CD14-positive monocyte (primary cell): ENCODE data around the gene GSTK1. TPM values are rescaled to one million over a fixed set of nuclear protein-coding genes. Genes with fewer than 3 reads are reported as not detected.

Experiments
- DNase-seq, 3 donors: peaks; one replicate each; pipeline ENCODE4 v3.0.0-alpha.2; 2011 to 2022
- H2AFZ ChIP-seq: 2 replicates; pipeline ENCODE4 v1.6.0; 2012; ENCODE audit warnings: mild to moderate bottlenecking, low read depth, low read length, inconsistent platforms; ENCODE audit not compliant: insufficient read depth, poor library complexity, severe bottlenecking
- H3K27ac ChIP-seq, 2 donors: 1 replicate in 1 of 2; 2 replicates in 1 of 2; pipeline ENCODE4 v1.5.1; 2012 to 2013; ENCODE audit warnings: low read length in 2 of 2, control low read depth in 1 of 2, inconsistent platforms in 1 of 2, low read depth in 1 of 2, mild to moderate bottlenecking in 1 of 2
- H3K27me3 ChIP-seq, 2 donors: one replicate each; pipeline versions ENCODE4 v1.6.0 to v1.6.1; 2011 to 2013; ENCODE audit warnings: low read length in 2 of 2; ENCODE audit not compliant: control insufficient read depth in 2 of 2, insufficient read depth in 2 of 2
- H3K36me3 ChIP-seq, 2 donors: replicated peaks in 1 of 2; 1 replicate in 1 of 2; 2 replicates in 1 of 2; pipeline versions ENCODE4 v1.5.1 to v1.6.1; 2012 to 2013; ENCODE audit warnings: low read length in 2 of 2, control low read depth in 1 of 2, inconsistent platforms in 1 of 2, mild to moderate bottlenecking in 1 of 2; ENCODE audit not compliant: insufficient read depth in 2 of 2, control insufficient read depth in 1 of 2
- H3K4me1 ChIP-seq, 2 donors: 1 replicate in 1 of 2; 2 replicates in 1 of 2; pipeline versions ENCODE4 v1.5.1 to v1.6.1; 2012 to 2013; ENCODE audit warnings: low read length in 2 of 2, control low read depth in 1 of 2, inconsistent platforms in 1 of 2, mild to moderate bottlenecking in 1 of 2, moderate library complexity in 1 of 2; ENCODE audit not compliant: insufficient read depth in 2 of 2, control insufficient read depth in 1 of 2
- H3K4me2 ChIP-seq: replicated peaks from 2 replicates; pipeline ENCODE3; 2012; ENCODE audit warnings: low read length, moderate library complexity, mild to moderate bottlenecking; ENCODE audit not compliant: poor library complexity, severe bottlenecking; ENCODE audit errors: extremely low read depth
- H3K4me3 ChIP-seq, 3 experiments: fragments of 200-600 bp in 1 of 3; sonication (generic) in 1 of 3; replicated peaks in 1 of 3; 1 replicate in 2 of 3; 2 replicates in 1 of 3; pipeline ENCODE4 v1.5.1; 2011 to 2013; ENCODE audit warnings: low read length in 3 of 3, mild to moderate bottlenecking in 3 of 3, control low read depth in 2 of 3, low read depth in 2 of 3, inconsistent platforms in 1 of 3, moderate library complexity in 1 of 3
- H3K79me2 ChIP-seq: 2 replicates; pipeline ENCODE4 v1.6.0; 2012; ENCODE audit warnings: mild to moderate bottlenecking, control low read depth, inconsistent platforms, low read length, moderate library complexity; ENCODE audit not compliant: insufficient read depth
- H3K9ac ChIP-seq: 2 replicates; pipeline ENCODE4 v1.6.0; 2017; ENCODE audit warnings: low read length, mild to moderate bottlenecking; ENCODE audit not compliant: insufficient read depth, poor library complexity, severe bottlenecking
- H3K9me3 ChIP-seq, 2 donors: replicated peaks in 1 of 2; 1 replicate in 1 of 2; 2 replicates in 1 of 2; pipeline versions ENCODE4 v1.5.1 to v1.6.1; 2012 to 2013; ENCODE audit warnings: low read length in 2 of 2, control low read depth in 1 of 2; ENCODE audit not compliant: control insufficient read depth in 1 of 2, insufficient read depth in 1 of 2
- H4K20me1 ChIP-seq: 2 replicates; pipeline ENCODE4 v1.6.0; 2012; ENCODE audit warnings: mild to moderate bottlenecking, low read length, control low read depth, moderate library complexity; ENCODE audit not compliant: insufficient read depth
- H3K27ac Mint-ChIP-seq, 7 donors: one replicate each; pipeline ENCODE4 v1.8.0; 2020; ENCODE audit warnings: mild to moderate bottlenecking in 7 of 7, mixed read lengths in 7 of 7, moderate library complexity in 6 of 7, inconsistent platforms in 2 of 7
- H3K27me3 Mint-ChIP-seq, 3 donors: one replicate each; pipeline ENCODE4 v1.8.0; 2021 to 2022; ENCODE audit warnings: low read depth in 3 of 3, mild to moderate bottlenecking in 3 of 3, mixed read lengths in 3 of 3, moderate library complexity in 3 of 3, inconsistent platforms in 1 of 3
- H3K36me3 Mint-ChIP-seq, 2 donors: one replicate each; pipeline ENCODE4 v1.8.0; 2020; ENCODE audit warnings: mixed read lengths in 2 of 2, inconsistent platforms in 1 of 2, mild to moderate bottlenecking in 1 of 2
- H3K4me1 Mint-ChIP-seq: one replicate; pipeline ENCODE4 v1.8.0; 2020; ENCODE audit warnings: mild to moderate bottlenecking, mixed read lengths
- H3K4me3 Mint-ChIP-seq, 2 donors: one replicate each; pipeline ENCODE4 v1.8.0; 2020; ENCODE audit warnings: mild to moderate bottlenecking in 2 of 2, mixed read lengths in 2 of 2, moderate library complexity in 1 of 2
- H3K9me3 Mint-ChIP-seq, 7 donors: one replicate each; pipeline ENCODE4 v1.8.0; 2020 to 2022; ENCODE audit warnings: mixed read lengths in 7 of 7, mild to moderate bottlenecking in 6 of 7, moderate library complexity in 6 of 7, inconsistent platforms in 2 of 7
- WGBS: methylation state at CpG from one replicate; pipeline ENCODE4 v1.1.5; 2013; ENCODE audit warnings: missing lambda C conversion rate; ENCODE audit not compliant: insufficient coverage; 5-methylcytosine and 5-hydroxymethylcytosine counted together
- intact Hi-C, 2 donors: fragments of 100-400 bp; cut with micrococcal nuclease; formaldehyde crosslinking; loops; one replicate each; pipeline versions ENCODE4 v1.15.0 to v1.15.1; 2023
- polyA plus RNA-seq, 3 donors: library from polyadenylated mRNA; depleted of rRNA in 1 of 3; unstranded in 2 of 3; stranded (reverse) in 1 of 3; fragments of 300-500 nt in 2 of 3; fragments of >200 nt in 1 of 3; fragmentation: Illumina TruSeq in 2 of 3; gene quantifications; 1 replicate in 2 of 3; 2 replicates in 1 of 3; pipeline ENCODE4 v1.2.3, GENCODE V29; 2012 to 2021
- TF ChIP-seq, protein P1 (sequence below): fragments of 200-600 bp; IDR thresholded peaks from one replicate; pipeline ENCODE4 v1.8.0; 2022; ENCODE audit warnings: antibody characterized with exemption, mild to moderate bottlenecking

Gene GSTK1
- polyA plus RNA-seq, 3 donors = 413 to 547 (median 427) TPM

DNA sequence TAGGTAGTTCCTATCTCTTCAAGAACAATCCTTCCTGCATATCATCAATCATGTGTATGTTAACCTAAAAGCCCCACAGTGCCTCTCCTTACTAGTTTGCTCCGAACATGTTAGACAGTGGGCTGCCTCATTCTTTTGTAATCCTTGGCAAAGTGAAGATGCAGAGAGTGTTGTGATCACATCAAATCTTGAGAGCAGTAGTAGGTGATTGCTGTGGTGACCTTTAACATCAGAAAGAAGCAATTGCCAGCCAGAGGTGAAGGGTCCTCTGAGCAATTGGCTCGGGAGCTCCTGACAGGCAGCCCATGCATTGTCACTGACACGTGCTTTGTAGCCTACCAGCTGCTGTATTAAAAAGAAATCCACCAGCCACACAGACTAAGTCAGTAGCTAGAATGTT, 19.6 kb upstream of the GSTK1 start:
- peaks cover 0 to 3% (median 0%) of the 10 kb centered on the region in 3 donors for H3K27me3 Mint-ChIP-seq
- Histone ChIP-seq H2AFZ (no peak overlapping the region), H3K36me3 (no peaks in the 10 kb centered on the region), H3K79me2 (no peaks in the 10 kb centered on the region), H3K4me3 (no peak overlapping the region), H3K27me3 (no peaks in the 10 kb centered on the region), H3K9ac (no peak overlapping the region), H3K9me3 (no peaks in the 10 kb centered on the region), H3K4me1 (peaks cover 70 to 95% of the 10 kb centered on the region in 2 donors), H3K27ac (no peak overlapping the region), H3K4me2 (no peak overlapping the region), H4K20me1 (no peaks in the 10 kb centered on the region)
- intact Hi-C loops = loop anchor here in 1 of 2 donors (5.0 to 10.0 kb wide), 3 partner anchors 44 to 171 kb away; partner anchors contain the start of genes CASP2 and ZYX
- peaks cover 0 to 1% of the 10 kb centered on the region in 2 donors for H3K36me3 Mint-ChIP-seq
- no peak overlapping the region for H3K4me3 Mint-ChIP-seq
- H3K4me1 Mint-ChIP-seq = peaks cover 77% of the 10 kb centered on the region
- DNase-seq = no peak
- peaks cover 0 to 4% (median 0%) of the 10 kb centered on the region in 7 donors for H3K9me3 Mint-ChIP-seq
- H3K27ac Mint-ChIP-seq = peak overlapping the region in 2 of 7 donors; percentile 19 to 41
- TF ChIP-seq, protein P1, sequence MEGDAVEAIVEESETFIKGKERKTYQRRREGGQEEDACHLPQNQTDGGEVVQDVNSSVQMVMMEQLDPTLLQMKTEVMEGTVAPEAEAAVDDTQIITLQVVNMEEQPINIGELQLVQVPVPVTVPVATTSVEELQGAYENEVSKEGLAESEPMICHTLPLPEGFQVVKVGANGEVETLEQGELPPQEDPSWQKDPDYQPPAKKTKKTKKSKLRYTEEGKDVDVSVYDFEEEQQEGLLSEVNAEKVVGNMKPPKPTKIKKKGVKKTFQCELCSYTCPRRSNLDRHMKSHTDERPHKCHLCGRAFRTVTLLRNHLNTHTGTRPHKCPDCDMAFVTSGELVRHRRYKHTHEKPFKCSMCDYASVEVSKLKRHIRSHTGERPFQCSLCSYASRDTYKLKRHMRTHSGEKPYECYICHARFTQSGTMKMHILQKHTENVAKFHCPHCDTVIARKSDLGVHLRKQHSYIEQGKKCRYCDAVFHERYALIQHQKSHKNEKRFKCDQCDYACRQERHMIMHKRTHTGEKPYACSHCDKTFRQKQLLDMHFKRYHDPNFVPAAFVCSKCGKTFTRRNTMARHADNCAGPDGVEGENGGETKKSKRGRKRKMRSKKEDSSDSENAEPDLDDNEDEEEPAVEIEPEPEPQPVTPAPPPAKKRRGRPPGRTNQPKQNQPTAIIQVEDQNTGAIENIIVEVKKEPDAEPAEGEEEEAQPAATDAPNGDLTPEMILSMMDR = no peak
- 90% methylated on average over 2 of the region's 3 CpGs for WGBS

DNA sequence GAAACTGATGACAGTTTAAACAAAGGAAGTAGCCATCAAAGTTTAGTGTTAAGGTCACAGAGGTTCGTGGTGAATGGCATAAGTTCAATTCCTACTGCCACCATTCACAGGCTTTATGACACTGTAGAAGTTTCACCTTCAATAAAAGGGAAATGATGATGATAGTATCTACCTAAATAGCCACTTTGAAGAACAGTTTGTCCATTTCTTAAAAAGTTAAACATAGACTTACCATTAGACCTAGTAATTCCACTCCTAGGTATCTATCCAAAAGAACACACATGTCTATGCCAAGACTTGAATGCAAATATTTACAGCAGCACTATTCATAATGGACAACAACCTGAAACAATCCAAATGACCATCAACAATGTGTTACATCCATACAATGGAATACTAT, 18.9 kb upstream of the GSTK1 start:
- intact Hi-C loops = loop anchor here in 1 of 2 donors (5.0 to 10.0 kb wide), 3 partner anchors 43 to 170 kb away; partner anchors contain the start of genes CASP2 and ZYX
- no CpG with 5 or more reads among the region's 1 CpG for WGBS
- H3K79me2 ChIP-seq = no peaks in the 10 kb centered on the region
- H3K9ac ChIP-seq = no peak overlapping the region
- peaks cover 0 to 4% (median 0%) of the 10 kb centered on the region in 7 donors for H3K9me3 Mint-ChIP-seq
- no peak overlapping the region for H3K4me2 ChIP-seq
- no peaks in the 10 kb centered on the region for H4K20me1 ChIP-seq
- H3K4me1 ChIP-seq = peaks cover 70 to 95% of the 10 kb centered on the region in 2 donors
- no peak overlapping the region for H3K4me3 Mint-ChIP-seq
- no peak for DNase-seq
- no peaks in the 10 kb centered on the region for H3K27me3 ChIP-seq
- no peak overlapping the region for H2AFZ ChIP-seq
- peaks cover 77% of the 10 kb centered on the region for H3K4me1 Mint-ChIP-seq
- H3K36me3 ChIP-seq = no peaks in the 10 kb centered on the region
- H3K9me3 ChIP-seq = no peaks in the 10 kb centered on the region
- H3K4me3 ChIP-seq = peak overlapping the region in 1 of 3 experiments; percentile 52
- TF ChIP-seq, protein P1 = no peak
- H3K27me3 Mint-ChIP-seq = peaks cover 0 to 1% (median 0%) of the 10 kb centered on the region in 3 donors
- H3K27ac Mint-ChIP-seq = peak overlapping the region in 6 of 7 donors; percentile 51 to 88 (median 78)
- no peaks in the 10 kb centered on the region for H3K36me3 Mint-ChIP-seq
- H3K27ac ChIP-seq = peak overlapping the region in 1 of 2 donors; percentile 87
